HG02798 (cell line): ENCODE data around the gene UBE2S.
"Not testable (repeated sequence)": the region's sequence is repeated elsewhere in the genome, so short reads cannot be mapped to it uniquely, and the experiment has no call there.

Experiments
- ATAC-seq: cut with Tn5 transposase; IDR thresholded peaks from one replicate; pipeline ENCODE4 v1.9.1; 2021; ENCODE audit warnings: mild to moderate bottlenecking; ENCODE audit not compliant: unreplicated experiment, poor library complexity

UBE2S gene

DNA sequence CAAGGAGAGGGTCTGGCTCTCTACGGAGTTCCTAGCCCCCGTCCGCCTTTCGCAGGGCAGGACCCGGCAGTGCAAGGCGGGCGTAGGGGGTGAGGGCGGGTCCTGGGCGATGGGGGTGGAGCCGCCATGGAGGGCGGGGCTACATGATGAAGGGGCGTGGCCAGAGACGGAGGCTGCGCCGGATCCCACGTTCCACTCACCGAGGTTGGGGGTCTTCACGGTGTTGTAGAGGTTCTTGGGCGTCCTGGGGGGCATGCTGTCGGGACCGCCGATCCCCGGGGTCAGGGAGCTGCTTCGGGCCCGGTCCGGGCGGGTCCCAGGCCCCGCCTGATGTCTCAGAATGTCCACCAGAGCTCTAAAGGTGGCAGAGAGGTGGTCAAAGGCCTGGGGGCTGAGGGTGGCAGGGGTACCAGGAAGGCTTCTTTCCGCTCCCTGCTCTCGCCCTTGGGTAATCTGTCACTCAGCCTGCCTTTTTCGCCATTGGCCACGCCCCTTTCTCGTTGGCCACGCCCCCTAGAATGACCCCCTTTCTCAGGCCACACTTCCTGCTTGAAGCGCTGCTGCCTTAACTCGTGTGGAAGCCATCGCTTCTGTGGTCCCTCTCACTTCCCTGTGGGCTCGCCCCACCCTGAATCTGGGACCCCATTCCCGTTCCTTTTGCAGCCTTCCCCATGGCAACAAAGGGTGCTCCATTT, 33.0 kb upstream of the UBE2S start:
- no peak for ATAC-seq

DNA sequence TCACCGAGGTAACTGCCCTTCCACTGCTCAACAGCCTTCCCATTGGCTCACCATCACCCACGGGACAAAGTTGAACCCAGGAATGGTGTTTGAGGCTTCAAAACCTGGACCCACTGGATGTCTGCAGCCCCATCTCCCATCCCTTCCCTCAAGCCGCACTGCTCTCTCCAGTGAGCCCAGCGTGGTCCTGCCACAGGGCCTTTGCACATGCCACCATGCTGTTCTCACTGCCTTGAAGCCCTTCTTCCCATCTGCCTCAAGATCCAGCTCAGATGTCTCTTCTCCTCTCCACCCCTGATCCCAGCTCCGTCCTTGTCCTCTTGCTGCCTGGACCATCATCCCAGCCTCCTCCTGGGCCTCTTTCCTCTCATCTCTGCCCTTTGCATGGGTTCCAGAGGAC, 31.5 kb upstream of the UBE2S start:
- no peak for ATAC-seq

DNA sequence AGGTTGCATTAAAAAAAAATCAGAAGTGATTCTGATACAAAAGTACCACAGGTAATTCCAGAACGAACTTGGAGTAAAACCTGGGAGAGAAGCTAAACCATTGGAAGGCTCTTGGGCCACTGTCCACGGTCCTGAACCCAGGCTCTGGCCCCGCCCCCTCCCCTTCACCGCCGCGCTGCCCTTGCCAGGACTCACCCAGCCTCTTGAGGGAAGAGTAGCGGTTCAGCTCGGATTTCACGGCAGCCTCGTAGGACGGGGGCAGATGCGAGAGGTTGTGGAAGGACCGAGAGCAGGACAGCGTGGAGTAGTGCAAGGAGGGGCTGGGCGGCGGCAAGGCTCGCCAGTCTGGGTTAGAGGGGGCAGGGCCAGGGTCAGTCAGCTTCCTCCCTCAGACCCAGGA, 29.8 kb upstream of the UBE2S start:
- no peak for ATAC-seq

DNA sequence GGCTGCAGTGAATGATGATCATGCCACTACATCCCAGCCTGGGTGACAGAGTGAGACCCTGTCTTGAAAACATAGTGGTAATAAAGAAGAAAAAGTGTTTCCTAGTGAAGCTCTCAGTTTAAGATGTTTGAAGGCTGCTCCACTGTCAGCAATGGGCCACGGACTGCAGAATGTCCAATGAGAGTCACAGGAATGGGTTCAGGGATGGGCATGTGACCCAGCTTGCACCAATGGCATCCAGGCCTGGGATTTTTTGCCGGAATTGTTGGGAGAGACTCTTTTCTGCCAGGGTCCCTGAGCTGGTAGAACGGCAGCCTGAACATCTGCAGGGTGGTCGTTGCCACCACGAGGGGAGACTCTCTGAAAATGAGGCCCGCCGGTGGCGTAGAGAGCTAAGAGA, 29.3 kb upstream of the UBE2S start:
- ATAC-seq = no peak

DNA sequence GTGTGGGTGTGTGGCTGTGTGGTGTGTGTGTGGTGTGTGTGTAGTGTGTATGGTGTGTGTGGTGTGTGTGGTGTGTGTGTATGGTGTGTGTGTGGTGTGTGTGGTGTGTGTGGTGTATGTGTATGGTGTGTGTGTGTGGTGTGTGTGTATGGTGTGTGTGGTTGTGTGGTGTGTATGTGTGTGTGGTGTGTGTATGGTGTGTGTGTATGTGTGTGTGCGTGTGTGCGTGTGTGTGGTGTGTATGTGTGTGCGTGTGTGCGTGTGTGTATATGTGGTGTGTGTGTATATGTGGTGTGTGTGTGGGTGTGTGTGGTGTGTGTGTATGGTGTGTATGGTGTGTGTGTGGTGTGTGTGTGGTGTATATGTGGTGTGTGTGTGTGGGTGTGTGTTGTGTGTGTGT, 27.4 kb upstream of the UBE2S start:
- no peak for ATAC-seq

DNA sequence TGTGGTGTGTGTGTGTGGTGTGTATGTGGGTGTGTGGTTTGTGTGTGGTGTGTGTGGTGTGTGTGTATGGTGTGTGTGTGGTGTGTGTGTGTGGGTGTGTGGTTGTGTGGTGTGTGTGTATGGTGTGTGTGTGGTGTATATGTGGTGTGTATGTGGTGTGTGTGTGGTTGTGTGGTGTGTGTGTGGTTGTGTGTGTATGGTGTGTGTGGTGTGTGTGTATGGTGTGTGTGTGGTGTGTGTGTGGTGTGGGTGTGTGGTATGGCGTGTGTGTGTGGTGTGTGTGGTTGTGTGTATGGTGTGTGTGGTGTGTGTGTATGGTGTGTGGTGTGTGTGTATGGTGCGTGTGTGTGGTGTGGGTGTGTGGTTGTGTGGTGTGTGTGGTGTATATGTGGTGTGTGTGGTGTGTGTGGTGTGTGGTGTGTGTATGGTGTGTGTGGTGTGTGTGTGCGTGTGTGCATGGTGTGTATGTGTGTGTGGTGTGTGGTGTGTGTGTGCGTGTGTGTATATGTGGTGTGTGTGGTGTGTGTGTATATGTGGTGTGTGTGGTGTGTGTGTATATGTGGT, 26.9 kb upstream of the UBE2S start:
- no peak for ATAC-seq

DNA sequence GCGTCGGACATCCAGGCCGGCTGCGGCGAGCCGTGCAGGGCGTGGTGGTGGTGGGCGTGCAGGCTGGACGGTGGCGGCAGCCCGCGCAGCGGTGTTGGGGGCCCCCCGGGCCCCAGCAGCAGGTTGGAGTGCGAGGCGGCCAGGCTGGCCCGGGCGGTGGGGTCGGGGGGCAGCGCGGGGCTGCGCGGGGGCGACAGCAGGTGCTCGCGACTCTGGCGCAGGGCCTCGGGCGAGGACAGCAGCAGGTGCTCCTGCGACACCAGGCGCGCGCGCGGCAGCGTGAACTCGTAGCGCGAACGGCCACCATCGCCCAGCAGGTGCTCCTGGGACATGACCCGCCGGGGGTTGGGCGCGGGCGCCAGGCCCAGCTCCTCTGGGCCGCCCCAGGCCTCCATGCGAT, 25.7 kb upstream of the UBE2S start:
- ATAC-seq = no peak

DNA sequence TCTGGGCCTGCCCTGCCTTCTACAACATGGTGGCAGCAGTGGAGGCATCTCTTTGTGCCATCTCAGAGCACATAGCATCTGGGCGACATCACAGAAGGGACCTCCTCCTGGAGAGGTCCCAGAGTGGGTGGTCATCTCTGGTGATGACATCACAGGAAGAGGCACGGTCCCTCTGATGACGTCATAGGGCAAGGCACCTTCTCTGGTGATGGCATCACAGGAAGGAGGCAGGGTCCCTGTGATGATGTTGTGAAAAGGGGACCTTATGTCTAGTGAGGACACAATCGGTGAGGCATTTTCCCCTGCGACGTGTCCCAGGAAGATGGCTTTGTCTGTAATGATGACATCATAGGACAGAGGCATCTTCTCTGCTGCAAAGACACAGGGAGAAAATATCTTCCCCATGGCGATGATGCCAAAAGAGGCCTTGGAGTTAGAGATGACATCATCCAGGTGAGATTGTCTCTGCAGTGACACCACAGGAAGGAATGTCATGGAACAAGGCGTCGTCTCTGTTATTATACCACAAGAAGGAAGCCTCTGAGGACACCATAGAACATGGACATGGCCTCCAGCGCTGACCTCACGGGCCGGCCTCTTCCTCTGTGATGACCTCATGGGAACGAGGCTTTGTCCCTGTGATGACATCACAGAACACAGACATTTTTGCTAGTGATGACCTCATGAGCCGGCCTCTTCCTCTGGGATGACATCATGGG, 24.8 kb upstream of the UBE2S start:
- no peak for ATAC-seq

DNA sequence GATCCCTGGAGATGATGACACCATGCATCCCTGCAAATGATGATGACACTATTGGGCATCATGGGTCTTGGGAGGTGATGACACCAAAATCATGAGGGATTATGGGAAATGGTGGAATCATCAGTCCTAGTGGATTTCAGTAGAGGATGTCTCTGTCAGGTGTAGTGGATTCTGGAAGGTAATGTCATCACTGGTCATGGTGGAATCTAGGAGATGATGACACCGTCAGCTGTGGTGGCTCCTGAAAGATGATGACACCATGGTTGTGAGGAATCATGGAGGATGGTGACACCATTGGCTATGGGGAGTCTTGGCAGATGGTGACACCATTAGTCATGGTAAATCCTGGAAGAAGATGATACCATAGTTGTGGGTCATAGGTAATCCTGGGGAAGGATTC, 23.6 kb upstream of the UBE2S start:
- no peak for ATAC-seq

DNA sequence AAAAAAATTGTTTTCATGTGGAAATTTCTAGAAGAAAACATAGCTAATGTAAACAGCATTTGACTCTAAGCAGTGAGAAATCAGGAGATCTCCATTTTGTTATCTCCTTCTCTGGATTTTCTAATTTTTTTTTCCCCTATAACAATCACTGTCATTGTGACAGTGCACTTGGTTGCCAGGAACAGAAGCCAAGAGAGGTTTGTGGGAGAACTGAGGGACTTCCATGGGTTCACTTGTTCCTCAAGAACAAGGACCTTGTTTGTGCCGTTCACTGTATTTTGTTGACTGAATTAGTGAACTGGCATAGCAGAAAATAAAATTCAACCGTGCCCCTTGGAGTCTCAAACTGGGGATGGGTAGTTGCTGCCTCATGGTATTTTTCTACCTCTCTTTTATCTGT, 18.5 kb upstream of the UBE2S start:
- ATAC-seq = no peak

DNA sequence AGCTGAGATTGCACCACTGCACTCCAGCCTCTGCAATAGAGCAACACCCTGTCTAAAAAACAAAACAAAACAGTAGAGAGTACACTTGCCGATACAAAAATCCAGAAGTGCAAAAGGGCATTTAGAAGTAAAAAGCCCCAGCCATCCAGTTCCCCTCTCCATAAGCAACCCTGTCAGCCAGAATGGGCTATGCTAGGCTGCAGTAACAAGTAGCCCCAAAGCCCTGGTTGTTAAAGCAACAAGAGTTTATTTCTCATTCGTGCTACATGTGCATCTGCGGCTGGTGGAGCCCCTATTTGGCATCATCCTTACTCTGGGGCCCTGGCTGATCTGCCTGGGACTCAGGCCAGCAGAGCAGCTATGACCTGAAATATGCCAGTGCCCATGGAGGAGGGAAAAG, 16.9 kb upstream of the UBE2S start:
- ATAC-seq = no peak

DNA sequence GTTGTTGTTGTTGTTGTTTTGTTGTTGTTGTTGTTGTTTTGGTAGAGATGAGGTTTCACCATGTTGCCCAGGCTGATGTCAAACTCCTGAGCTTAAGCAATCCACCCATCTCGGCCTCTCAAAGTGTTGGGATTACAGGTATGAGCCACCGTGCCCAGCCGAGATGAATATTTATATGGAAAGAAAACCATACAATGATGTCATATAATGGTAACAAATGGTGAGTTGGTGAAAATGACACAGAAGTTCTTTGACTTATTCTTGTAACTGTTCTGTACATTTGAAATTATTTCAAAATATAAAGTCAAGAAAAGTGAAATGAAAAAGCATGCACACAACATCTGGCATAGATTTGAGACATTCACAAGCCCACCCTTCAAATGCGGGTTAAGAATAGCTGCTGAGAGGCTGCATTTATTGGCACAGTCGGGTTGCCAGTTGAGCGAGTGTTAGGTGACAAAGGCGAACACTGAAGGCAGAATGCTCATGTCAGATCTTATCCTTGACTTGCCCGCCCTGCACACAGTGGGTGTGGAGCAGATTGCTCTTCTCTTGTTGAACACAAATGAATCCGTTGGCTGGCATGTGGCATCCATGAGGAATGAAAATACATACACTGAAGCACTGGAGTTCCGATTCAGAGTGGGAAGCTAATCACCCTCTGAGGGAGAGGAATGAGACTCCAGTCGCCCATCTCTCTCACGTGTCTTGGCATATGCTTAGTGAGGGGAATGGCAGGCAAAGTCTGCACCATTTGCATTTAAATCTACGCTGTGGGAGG, 15.8 kb upstream of the UBE2S start:
- no peak for ATAC-seq

DNA sequence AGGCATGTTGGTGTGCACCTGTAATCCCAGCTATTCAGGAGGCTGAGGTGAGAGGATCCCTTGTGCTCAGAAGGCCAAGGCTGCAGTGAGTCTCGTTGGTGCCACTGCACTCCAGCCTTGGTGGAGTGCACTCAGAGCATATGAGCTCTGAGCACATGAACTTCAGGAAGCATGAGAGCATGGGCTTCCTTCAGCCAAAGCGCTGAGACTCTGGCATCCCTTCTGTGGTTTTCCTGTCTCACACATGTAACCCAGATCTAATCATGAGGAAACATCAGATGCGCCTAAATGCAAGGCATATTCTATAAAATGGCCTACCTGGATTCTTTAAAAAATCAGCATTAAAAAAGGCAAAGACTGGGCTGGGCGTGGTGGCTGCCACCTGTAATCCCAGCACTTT, 13.7 kb upstream of the UBE2S start:
- ATAC-seq = not testable (repeated sequence)

DNA sequence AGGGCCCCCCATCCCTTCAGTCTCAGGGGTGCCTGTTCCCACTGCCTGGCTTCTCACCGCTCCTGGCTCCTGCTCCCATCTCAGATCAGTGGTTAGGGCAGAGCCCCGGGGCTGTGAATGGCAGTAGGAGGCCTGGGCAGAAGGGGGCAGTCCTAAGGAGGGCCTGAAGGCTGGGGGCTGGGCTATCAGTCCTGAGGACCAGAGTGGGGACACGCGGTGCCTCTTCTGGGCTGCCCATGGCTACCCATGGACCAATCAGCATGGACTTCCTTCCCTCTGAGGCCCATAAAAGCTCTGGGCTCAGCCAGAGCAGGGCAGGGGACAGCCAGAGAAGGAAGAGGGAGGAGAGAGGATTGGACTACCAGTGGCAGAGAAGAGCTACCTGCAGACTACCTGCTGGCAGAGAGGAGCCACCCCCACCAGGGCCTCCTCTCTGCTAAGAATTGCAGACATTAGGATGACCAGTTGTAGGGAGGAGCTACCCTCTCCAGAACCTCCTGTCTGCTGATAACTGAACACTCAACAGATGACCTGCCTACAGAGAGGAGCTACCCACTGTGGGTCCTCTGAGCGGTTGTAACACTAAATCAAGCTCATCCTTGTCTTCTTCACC, 12.1 kb upstream of the UBE2S start:
- ATAC-seq = no peak

DNA sequence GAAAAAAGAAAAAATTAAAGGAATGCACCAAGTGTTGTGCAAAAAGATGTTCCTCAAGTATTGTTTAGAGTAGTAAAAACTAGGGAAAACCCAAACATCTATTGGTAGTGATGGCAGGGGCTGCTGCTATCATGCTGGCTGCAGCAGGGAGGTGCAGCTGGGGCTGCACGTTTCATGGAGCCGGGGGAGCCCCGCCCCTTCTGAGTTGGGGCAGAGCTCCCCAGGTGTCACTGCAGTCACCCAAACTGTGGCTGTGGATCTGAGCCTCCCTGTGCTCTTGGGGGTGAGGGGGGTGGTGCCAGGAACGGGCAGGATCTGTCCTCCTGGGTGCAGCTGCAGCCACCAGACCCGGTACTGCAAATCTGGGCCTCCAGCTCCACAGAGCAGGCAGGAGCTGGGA, 11.5 kb upstream of the UBE2S start:
- no peak for ATAC-seq

DNA sequence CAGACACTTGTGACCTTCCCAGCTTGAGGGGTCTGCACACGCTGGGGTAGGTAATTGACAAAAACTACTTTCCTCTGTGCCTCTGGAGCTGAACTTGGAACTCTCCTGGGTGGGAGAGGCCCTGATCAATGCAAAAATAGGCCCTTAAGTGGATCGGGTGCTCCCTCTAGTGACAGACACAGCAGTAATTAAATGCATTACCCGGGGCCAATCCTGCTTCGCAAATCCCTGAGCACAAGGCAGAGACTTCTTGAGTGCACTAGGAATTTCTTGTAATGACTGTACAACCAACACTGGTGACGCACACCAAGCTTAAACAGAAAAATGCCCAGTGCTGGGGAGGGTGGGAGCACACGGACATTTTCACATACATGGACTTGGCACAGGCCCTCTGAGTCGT, 10.6 kb upstream of the UBE2S start:
- no peak for ATAC-seq

DNA sequence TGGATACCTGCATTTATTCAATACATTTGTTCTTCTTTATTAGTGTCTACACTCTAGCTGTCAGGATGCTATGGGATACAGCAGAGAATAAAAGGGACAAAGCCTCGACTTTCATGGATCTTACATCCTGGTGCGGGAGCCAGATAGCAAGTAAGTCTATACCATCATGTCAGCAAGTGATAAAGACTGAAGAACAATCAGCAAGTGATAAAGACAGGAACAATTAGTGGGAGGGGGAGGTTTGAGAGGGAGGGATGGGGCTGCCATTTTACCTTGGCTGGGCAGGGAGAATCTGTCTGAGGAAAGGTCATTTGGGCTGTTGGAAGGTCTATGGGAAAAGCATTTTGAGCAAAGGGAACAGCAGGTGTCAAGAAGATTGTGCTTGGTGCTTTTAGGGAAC, 2.6 kb upstream of the UBE2S start:
- ATAC-seq = no peak

DNA sequence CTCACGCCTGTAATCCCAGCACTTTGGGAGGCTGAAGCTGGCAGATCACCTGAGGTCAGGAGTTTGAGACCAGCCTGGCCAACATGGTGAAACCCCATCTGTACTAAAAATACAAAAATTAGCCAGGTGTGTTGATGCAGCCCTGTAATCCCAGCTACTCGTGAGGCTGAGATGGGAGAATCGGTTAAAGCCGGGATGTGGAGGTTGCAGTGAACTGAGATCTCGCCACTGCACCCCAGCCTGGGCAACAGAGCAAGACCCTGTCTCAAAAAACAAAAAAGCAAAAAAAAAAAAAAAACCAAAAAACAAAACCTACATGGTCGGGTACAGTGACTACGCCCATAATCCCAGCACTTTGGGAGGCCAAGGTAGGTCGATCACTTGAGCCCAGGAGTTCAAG, 1.6 kb upstream of the UBE2S start:
- not testable (repeated sequence) for ATAC-seq

DNA sequence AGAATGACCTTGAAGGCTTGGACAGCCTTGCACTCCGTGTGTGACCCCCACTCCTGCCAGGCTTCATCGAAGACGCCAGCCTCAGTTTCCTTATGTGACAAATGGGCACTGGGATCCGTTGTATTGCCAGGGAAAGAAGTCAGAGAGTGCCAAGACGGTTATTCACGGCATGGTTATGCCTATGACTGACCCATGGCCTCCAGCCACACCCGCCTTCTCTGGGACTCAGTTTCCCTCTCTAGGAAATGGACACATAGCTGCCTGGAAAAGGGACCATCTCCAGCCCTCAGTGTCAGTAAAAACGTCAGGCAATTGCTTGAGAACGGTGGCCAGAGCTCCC, 915 bp upstream of the UBE2S start:
- ATAC-seq = no peak

DNA sequence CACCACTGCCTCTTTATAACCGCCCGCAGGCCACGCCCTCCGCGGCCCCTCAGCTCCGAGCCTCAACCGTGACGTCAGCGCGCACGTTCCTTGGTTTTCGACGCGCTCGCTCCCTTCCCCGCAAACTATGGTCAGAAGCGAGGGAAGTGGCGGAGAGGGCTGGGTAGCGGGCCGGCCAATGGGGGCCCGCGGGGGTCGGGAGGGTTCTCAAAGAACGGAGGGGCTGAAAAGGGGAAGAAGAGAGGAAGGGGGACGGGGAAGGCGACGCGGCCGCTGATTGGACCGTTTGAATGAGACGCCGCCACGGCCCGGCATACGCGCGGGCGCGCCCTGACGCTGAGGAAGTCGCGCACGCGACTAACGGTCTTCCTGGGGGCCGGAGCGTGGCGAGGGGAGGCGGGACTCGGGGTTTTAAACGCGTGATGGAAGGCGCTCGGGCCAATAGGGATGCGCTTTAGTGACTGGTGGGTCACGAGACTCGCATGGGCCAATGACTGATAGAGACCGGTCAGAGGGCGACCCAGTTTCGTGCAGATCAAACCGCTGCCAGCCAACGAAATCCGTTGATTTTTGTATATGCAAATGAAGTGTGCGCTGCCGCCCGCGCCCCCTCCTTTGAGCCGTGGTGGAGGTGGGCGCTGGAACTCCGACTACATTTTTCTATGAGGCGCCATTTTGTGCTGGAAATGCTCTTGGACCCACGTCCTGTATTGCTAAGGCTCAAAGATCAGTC, 378 bp upstream of the UBE2S start:
- peak; percentile 80 for ATAC-seq
